Activated effector memory CD4-positive, alpha-beta T cell treated with Interleukin-2 at 50 U/mL for 16 hours (primary cell): ENCODE measurements around the gene MROH2A.

Source experiments
- DNase-seq: peaks from one replicate; pipeline ENCODE4 v3.0.0-alpha.2; 2020

Gene MROH2A

DNA sequence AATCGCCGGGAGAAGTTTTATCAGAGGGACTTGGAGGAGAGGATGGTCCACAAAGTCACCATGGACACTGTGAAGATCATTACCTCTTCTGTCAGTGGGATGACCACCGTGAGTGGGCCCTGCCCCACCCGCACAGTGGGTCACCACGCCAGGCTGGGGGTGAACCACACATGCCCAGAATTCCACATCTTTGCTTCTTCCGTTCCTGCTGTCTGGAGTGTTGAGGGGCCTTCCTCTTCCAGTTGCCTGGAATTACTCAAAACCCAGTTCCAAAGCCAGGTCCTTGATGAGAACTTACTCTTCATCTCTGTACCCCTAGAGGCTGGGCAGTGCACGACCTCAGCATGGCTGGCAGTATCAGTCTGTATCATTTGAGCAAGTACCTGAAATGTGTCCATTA lies 22.1 kb downstream of the MROH2A start:
- no peak for DNase-seq

DNA sequence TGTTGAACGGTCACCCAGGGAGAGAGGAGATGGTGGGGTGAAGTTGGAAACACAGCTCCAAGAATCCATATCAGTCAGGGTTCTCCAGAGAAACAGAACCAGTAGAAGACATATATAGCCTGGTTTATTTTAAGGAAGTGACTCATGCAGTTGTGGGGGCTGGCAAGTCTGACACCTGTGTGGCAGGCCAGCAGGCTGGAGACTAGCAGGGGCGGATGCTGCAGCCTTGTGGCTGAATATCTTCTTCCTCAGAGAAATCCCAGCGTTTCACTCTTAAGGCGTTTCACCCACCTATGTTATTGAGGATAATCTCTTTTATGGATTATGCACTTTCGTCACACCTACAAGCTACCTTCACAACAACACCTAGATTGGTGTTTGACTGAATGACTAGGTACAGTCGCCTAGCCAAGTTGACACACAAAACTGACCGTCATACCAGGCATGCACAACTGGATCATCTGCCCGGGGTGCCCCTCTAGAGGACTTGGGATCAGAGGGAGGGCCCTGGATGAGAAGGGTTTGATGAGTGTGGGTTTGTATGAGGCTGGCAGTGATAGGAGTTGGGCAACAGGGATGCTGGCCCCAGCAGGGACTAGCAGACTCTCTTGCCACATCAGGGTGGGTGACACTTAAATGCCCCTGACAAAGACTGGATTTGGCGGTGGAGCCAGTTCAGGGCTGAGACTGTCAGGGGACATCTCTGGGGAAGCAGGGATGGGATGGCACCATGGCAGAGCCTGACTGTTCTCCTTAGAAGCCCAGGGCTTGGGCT lies 23.4 kb downstream of the MROH2A start:
- DNase-seq: no peak

DNA sequence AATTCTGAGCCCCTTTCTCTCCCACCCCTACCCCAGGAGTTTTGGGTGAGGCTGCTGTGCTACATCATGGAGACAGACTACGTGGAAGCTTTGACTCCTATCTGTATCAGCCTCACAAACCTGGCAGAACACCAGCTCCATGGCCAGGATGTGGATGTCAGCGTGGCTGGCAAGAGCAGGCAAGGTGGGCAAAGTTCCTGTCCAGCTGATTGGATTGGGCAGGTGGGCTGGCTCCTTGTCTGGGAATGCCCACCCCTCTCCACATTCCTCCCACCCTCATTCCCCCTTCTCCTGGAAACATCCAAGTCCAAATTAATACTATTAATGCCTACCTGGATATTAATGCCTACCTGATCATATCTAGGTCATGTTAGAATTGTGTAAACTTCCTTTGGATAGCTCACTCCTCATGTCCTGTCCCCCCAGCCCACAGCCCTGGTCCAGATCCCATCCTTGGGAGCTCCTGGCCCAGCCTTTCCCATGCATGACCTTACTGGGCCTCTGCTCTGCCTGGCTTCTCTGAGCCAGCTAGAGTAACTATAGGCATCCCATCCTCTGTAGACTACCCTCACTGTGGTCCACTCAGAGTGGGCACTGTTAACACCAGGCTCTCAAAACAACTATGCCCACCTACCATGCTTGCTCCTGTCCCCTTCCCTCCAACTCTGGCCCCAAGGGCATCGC lies 24.1 kb downstream of the MROH2A start:
- no peak for DNase-seq

DNA sequence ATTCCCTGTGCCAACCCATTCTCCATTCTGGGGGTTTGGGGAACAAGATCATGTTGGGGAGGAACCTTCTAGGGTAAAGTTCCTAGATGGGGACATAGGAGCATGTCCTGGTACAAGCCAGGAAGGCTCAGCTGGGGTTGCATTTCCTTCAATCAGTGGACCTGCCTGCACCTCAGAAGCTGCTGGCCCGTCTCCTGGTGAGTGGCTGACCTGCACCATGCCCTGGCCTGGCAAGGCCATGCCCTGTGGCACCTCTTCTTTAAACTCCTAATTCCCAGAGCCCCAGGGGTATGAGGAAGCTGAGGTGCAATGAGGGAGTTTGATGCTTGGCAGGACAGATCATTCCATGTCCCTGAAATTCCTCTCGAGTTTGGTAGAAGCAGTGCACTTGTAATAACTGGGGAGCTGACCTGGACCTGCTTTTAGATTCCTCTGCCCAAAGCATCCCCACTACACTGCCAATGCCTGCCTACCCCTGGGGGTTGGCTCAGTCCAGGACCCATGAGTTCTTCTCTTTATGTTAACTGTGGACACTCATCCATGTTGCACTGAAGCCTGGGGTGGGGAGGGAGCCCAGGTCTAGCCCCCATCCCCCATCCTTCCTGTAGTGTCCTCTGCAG lies 25.3 kb downstream of the MROH2A start:
- DNase-seq: no peak

GRCh38 chr2:233803994-233804393 lies 25.9 kb downstream of the MROH2A start:
- no peak for DNase-seq

- DNase-seq: no peak
These were observed 29.2 kb downstream of the MROH2A start for GRCh38 chr2:233807215-233807865.

DNA sequence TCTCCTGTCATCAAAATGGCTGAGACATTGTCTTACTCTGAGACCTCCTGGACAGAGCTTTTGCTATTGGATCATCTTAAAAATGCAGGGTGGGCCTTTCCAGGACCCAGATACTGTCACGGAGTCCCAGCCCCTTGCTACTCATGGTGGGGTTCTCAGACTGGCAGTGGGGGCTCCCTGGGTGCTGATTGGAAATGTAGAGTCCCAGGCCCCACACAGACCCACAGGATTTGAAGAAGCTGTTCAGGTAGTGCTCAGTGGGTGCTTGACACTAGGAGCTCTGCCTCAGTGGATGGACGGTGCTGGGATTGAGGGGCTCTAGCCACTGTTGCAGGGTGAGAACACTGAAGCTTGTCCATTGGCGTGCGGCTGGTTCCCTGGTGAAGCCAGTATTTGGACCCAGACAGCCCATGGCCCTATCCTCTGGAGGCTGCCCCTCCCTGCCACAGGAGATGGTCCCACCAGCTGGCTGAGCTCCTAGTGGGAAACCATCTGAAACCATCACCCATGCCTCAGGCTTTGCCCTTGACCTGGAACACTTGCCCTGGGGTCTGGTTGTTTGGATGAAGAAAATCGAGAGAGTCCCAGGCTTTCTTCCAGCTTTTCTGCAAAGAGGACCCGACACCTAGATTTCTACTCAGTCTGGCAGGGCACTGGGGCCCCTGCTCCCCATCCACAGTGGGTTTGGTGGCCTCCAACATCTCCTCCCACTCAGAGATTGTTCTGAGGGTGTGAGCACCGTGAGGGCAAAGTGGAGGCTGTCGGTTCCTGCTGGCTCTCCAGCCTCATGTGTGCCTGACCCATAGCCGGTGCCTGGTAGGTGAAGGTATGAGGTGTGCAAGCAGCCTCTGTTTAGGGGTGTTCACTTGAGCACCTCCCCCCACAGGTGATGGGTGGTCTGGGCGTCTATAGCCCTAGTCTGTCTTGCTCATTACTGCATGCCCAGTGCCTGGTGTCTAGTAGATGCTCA lies 30.1 kb downstream of the MROH2A start:
- no peak for DNase-seq

DNA sequence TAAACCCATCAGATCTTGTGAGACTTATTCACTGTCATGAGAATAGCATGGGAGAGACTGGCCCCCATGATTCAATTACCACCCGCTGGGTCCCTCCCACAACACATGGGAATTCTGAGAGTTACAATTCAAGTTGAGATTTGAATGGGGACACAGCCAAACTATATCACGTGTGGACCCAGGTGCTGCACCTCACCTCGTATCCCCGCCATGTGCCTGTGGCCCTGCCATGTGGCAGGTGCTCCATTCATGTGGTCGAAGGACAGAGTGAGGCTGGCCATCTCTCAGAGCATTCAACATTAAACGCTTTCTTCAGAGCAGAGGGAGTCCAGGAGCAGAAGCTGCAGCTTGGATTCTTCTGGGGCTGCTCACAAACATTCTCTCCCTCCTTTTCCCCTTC lies 32.3 kb downstream of the MROH2A start:
- DNase-seq: no peak

DNA sequence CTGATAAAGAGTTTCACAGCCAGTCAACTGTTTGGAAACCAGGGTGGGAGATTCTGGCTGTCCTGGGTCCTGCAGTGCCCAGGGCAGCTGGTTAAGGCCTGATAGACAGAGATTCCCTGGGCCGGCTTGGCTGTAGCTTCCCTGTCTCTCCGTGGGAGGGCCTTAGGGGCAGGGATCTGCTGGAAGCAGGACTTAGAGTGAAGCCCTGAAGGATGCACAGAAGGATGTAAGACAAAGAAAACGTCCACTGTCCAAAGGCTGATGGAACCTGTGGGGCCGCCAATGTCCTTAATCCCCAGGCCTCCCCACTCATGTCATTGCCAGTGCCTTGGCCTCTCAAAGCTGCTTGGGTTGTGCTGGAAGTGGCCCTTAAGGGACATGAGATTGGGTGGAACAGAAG lies 33.0 kb downstream of the MROH2A start:
- no peak for DNase-seq

- DNase-seq: no peak
These were observed 33.6 kb downstream of the MROH2A start for GRCh38 chr2:233811732-233812131.

GRCh38 chr2:233813236-233814055 lies 35.3 kb downstream of the MROH2A start:
- DNase-seq: no peak

DNA sequence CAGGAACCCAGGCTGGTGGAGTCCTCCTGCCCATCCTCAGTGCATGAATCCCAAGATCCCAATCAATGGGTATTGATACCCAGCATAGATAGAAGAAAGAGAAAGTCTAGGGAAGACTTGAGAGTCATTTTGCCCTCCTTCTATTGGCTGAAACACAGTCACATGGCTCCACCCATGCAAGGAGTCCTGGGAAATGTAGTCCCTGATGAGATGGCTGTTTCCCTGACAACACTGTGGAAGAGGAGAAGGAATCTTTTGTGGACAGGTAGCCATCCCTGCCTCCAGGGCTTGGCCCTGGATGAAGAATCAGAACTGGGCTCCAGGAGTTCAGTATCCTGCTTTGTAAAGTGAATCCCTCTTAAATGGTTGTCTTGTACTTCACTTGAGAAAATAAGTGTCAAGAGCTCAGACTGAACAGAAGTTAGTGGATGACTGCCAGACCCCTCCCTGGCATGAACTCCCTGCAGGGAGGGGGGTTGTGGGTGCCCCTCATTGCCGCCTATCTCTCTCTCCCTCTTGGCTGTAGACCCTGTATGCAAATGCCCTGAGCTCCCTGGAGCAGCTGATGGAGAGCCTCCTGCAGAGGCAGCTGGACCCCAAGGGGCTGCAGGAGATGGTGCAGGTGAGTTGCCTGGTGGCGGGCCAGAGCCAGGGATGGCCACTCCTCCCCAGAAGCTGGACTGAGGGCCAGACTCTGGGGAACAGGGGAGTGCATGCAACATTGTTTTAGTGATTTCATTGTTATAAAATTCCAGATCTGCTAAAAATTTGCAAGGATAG lies 36.1 kb downstream of the MROH2A start:
- DNase-seq: no peak

DNA sequence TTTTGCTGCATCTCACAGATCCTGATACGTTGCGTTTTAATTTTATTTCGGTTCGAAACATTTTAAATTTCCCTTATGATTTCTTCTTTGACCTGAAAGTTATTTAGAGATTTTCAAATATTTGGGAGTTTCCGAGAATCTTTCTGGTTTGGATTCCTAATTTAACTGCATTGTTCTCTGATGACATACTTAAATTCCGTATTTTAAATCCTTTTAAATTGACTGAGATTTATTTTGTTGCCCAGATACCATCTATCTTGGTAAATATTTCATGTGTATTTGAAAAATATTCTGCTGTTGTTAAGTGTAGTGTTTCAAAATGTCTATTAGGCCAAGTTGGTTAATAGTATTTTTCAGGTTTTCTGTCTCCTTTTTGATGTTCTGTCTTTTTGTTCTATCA lies 37.7 kb downstream of the MROH2A start:
- no peak for DNase-seq

- no peak for DNase-seq
These were observed 38.2 kb downstream of the MROH2A start for GRCh38 chr2:233816334-233816733.

DNA sequence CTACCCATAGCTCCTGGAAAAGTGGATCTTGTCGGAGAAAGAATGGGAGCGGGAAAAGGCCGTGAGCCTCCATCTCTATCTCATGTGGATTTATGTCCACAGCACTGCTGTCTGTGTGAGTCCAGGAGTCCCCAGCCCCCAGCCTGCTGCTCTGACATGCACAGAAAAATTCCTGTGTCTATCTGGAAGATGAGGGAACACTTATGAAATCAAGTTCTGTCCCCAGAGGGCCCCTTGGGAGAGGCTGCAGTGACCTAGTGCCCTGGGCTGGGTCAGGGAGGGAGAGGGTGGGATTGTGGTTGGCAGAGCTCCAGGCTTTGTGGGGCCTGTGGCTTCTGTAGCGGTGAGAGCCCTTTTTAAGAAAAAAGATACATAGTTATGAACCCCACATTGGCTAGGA lies 38.6 kb downstream of the MROH2A start:
- DNase-seq: no peak

- DNase-seq: no peak
These were observed 39.3 kb downstream of the MROH2A start for GRCh38 chr2:233817361-233817911.

- DNase-seq: no peak
These were observed 40.0 kb downstream of the MROH2A start for GRCh38 chr2:233817995-233818638.

DNA sequence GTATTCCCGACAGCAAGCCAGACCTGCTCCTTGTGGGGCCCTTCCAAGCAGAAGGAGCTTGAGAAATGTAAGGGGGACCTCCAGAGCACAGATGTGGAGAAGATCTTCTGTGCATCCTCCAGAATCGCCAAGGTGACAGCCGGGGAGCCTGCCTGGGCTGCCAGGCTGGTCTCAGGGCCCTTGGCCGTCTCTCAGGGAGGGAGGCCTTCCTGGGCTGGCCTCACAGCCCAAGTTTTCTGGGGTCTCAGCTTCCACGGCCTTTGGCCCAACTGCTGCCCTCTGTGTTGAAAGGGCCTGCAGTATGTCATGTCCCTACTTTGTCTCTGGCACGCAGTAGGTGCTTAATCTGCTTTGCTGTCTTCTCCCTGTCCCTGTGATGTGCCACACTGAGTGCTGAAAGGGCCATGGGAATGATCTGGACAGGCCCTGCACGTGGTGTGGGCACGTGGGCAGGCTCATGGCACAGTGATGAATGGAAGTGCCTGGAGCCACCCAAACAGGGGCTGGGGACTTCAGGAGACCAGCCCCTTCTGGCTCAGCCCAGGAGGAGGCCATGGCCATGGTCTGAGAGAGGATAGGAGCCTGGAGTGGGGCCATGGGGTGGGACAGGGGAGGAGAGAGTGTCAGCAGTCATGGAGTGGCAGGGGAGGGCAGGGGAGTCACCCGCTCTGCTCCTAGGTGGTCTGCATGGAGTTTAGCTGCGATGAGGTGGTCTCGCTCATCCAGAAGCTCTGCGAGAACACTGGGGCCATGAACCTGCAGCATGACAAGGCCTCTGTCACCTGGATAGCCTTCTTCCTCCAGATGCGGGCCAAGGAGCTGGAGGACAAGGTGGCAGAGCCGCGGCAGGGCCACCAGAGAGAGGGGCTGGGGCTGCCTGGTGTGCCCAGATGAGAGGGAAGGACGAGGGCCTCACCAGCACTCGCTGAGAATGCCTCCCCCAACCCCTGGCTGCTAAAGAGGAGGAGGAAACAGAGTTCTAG lies 40.8 kb downstream of the MROH2A start:
- DNase-seq: no peak
